Aortic smooth muscle cell (primary cell): ENCODE data around the gene TAC3. TPM values are rescaled to one million over a fixed set of nuclear protein-coding genes. Genes with fewer than 3 reads are reported as not detected.

ENCODE experiments used
- total RNA-seq: library from RNA; depleted of rRNA; stranded (reverse); fragments of >200 nt; gene quantifications from 2 replicates; pipeline ENCODE4 v1.2.3, GENCODE V29; 2014

TAC3 gene
- total RNA-seq = not detected in 2 replicates

GRCh38 chr12:57016348-57016747 is at the start of gene TAC3:
TAC3 (minus strand) TSS chr12:57016529; CDS start chr12:57015797, 732 bp downstream.

DNA sequence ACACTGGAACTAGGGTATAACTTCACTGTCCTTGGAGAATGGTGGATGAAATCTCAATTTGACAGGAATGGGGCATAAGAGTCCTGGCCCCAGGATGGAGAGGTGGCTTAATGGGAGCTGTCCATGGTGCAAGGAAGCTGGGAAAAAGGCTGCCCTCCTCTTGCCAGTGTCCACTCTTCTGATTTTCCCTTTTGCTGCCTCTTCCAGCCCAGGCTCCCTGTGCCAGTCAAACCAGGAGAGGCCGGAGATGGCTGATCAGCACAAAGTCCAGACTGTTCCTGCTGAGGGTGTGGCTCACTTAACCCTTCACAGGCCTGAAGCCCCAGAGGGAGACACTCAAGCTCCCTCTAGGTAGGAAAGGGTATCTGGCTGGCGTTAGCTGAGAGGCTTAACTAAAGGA is 33.6 kb upstream of the TAC3 start, which contains the start of gene MYO1A:
TSS of gene MYO1A (minus strand) at position 240 of the 400 bp plus-strand sequence. CDS start 1,806 bp downstream, outside the sequence.

GRCh38 chr12:57005980-57006808 is 10.1 kb downstream of the TAC3 start, which contains the start of gene ZBTB39:
ZBTB39 (minus strand) TSS chr12:57006546; CDS start chr12:57004917, 1,629 bp downstream.

Other genes with a start within 250 kb of the TAC3 start
- gene SDR9C7, start 82.1 kb downstream of the TAC3 start, total RNA-seq = not detected in 2 replicates
- gene RDH16, start 58.9 kb downstream of the TAC3 start, total RNA-seq = 0.06 and 0.13 TPM in 2 replicates
- 2.9 and 3.0 TPM in 2 replicates for gene ZBTB39, start 10.0 kb downstream of the TAC3 start, total RNA-seq
- under 0.01 and 0.12 TPM in 2 replicates for gene MYO1A, start 33.6 kb upstream of the TAC3 start, total RNA-seq
- 8.5 and 11.2 TPM in 2 replicates for gene NEMP1, start 62.3 kb upstream of the TAC3 start, total RNA-seq
- 45.1 and 88.0 TPM in 2 replicates for gene NAB2, start 72.6 kb upstream of the TAC3 start, total RNA-seq
- 122 and 125 TPM in 2 replicates for gene STAT6, start 94.8 kb upstream of the TAC3 start, total RNA-seq
- 403 and 490 TPM in 2 replicates for gene LRP1, start 112.0 kb upstream of the TAC3 start, total RNA-seq
- 0.37 TPM in 1 of 2 replicates, not detected in the other for gene LRP1-AS, start 131.1 kb upstream of the TAC3 start, total RNA-seq
- 1.2 and 1.5 TPM in 2 replicates for gene NXPH4, start 200.3 kb upstream of the TAC3 start, total RNA-seq
- gene SHMT2, start 213.2 kb upstream of the TAC3 start, total RNA-seq = 164 and 172 TPM in 2 replicates
- 0.40 and 0.50 TPM in 2 replicates for gene STAC3, start 234.7 kb upstream of the TAC3 start, total RNA-seq